SK-N-MC (cell line): Measurements from ENCODE around the gene UBE2V1.

Experiments used
- EZH2 ChIP-seq: fragments of 200-600 bp; sonication (generic); IDR thresholded peaks from one replicate; pipeline ENCODE4 v1.6.1; 2017; ENCODE audit warnings: antibody characterized with exemption
- FOXP2 ChIP-seq: optimal IDR thresholded peaks from 2 replicates; pipeline ENCODE3; 2011; ENCODE audit warnings: mild to moderate bottlenecking, moderate library complexity; ENCODE audit not compliant: insufficient read depth; ENCODE audit errors: extremely low read length, control extremely low read depth
- POLR2AphosphoS5 ChIP-seq: IDR thresholded peaks from 2 replicates; pipeline ENCODE4 v1.6.1; 2012; ENCODE audit warnings: mild to moderate bottlenecking, low read depth, low read length, borderline replicate concordance

DNA sequence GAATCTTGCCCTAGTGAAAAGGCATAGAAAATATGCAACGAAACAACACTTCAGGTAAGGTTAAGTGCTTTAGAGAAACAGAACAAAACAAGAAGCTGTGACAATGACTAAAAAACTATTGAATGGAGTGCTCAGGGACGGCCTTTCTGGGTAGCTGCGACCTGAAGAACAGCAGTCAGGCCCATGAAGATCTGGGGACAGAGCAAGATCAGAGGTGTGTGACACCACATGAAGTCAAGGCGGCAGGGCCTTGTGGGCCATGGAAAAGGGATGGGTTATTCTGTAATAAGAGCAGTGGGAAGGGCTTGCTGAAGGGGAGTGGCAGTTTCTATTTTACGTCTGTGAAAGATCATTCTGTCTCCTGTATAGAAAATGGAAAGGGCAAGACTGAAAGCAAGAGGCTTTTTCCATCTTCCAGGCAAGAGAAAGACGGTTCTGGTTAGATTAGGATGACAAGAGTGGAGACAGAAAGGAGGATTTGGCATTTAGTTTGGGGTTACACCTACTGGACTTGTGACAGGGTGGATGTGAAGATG, 5.1 kb downstream of the UBE2V1 start:
- no peak for TF ChIP-seq EZH2
- TF ChIP-seq POLR2AphosphoS5: no peak
- TF ChIP-seq FOXP2: no peak
